B cell (primary cell): ENCODE measurements around the gene ADGRL4. TPM values are rescaled to one million over a fixed set of nuclear protein-coding genes. Genes with fewer than 3 reads are reported as not detected.

Experiments
- ATAC-seq: fragments of 200-7000 bp; cut with Tn5 transposase; one replicate; pipeline ENCODE4 v1.10.0; 2021; ENCODE audit warnings: low read depth, mild to moderate bottlenecking, moderate number of reproducible peaks, moderate library complexity
- CTCF ChIA-PET: fragments of 350-600 bp; sonication (Branson Sonifier 250); formaldehyde crosslinking; loops from one replicate; lab custom pipeline; 2021; ENCODE audit warnings: antibody characterized with exemption, inconsistent platforms; lab: Charles Lee
- POLR2A ChIA-PET: fragments of 350-600 bp; sonication (Branson Sonifier 250); formaldehyde crosslinking; loops from one replicate; lab custom pipeline; 2021; ENCODE audit warnings: antibody characterized with exemption; lab: Charles Lee
- DNase-seq: peaks from one replicate; pipeline ENCODE4 v3.0.0; 2013
- H2AFZ ChIP-seq: 2 replicates; pipeline ENCODE4 v1.6.1; 2012; ENCODE audit warnings: mild to moderate bottlenecking, low read depth, low read length; ENCODE audit not compliant: insufficient read depth, poor library complexity, severe bottlenecking
- H3K27ac ChIP-seq, 2 donors: 1 replicate in 1 of 2; 2 replicates in 1 of 2; pipeline ENCODE4 v1.5.1; 2012 to 2013; ENCODE audit warnings: low read length in 2 of 2, mild to moderate bottlenecking in 2 of 2, moderate library complexity in 1 of 2
- H3K27me3 ChIP-seq, 4 experiments: fragments of 200-600 bp in 1 of 4; sonication (generic) in 1 of 4; replicated peaks in 1 of 4; 1 replicate in 2 of 4; 2 replicates in 2 of 4; pipeline versions ENCODE4 v1.6.1 to v1.7.0; 2013 to 2016; ENCODE audit warnings: low read length in 3 of 4, mild to moderate bottlenecking in 2 of 4, mixed read lengths in 1 of 4, moderate library complexity in 1 of 4; ENCODE audit not compliant: insufficient read depth in 4 of 4, control insufficient read depth in 3 of 4; ENCODE audit errors: control extremely low read depth in 1 of 4
- H3K36me3 ChIP-seq, 2 experiments: replicated peaks in 1 of 2; 1 replicate in 1 of 2; 2 replicates in 1 of 2; pipeline versions ENCODE4 v1.6.1 to v1.7.1; 2013; ENCODE audit warnings: low read length in 1 of 2; ENCODE audit not compliant: insufficient read depth in 2 of 2, control insufficient read depth in 1 of 2; ENCODE audit errors: control extremely low read depth in 1 of 2, extremely low read depth in 1 of 2
- H3K4me1 ChIP-seq, 2 donors: fragments of 200-600 bp in 1 of 2; sonication (generic) in 1 of 2; 1 replicate in 1 of 2; 2 replicates in 1 of 2; pipeline versions ENCODE4 v1.5.1 to v1.6.1; 2013 to 2017; ENCODE audit warnings: low read length in 2 of 2; ENCODE audit not compliant: control insufficient read depth in 2 of 2, insufficient read depth in 2 of 2
- H3K4me2 ChIP-seq: replicated peaks from 2 replicates; pipeline ENCODE3; 2012; ENCODE audit warnings: mild to moderate bottlenecking, low read depth, low read length; ENCODE audit not compliant: poor library complexity, severe bottlenecking
- H3K4me3 ChIP-seq, 5 experiments: fragments of 200-600 bp in 1 of 5; sonication (generic) in 1 of 5; 1 replicate in 3 of 5; 2 replicates in 2 of 5; pipeline versions ENCODE4 v1.5.1 to v1.7.0; 2011 to 2016; ENCODE audit warnings: low read length in 4 of 5, mild to moderate bottlenecking in 4 of 5, low read depth in 2 of 5, control low read depth in 1 of 5, moderate library complexity in 1 of 5; ENCODE audit not compliant: insufficient read depth in 1 of 5; ENCODE audit errors: control extremely low read depth in 1 of 5, extremely low read depth in 1 of 5
- H3K79me2 ChIP-seq: fragments of 200-600 bp; sonication (generic); one replicate; pipeline ENCODE4 v1.6.0; 2016; ENCODE audit warnings: low read length; ENCODE audit not compliant: control insufficient read depth, insufficient read depth
- H3K9ac ChIP-seq: fragments of 200-600 bp; sonication (generic); 2 replicates; pipeline ENCODE4 v1.6.1; 2017; ENCODE audit warnings: mild to moderate bottlenecking, low read length, moderate library complexity
- H3K9me3 ChIP-seq, 3 donors: one replicate each; pipeline versions ENCODE4 v1.6.1 to v1.7.1; 2013; ENCODE audit warnings: low read length in 2 of 3; ENCODE audit not compliant: control insufficient read depth in 2 of 3, insufficient read depth in 1 of 3; ENCODE audit errors: control extremely low read depth in 1 of 3
- H4K20me1 ChIP-seq: 2 replicates; pipeline ENCODE4 v1.6.0; 2012; ENCODE audit warnings: mild to moderate bottlenecking, low read length; ENCODE audit not compliant: insufficient read depth, control insufficient read depth, poor library complexity, severe bottlenecking
- H3K27ac Mint-ChIP-seq: one replicate; pipeline ENCODE4 v1.8.0; 2021; ENCODE audit warnings: mixed read lengths
- H3K27me3 Mint-ChIP-seq: one replicate; pipeline ENCODE4 v1.8.0; 2021; ENCODE audit warnings: mixed read lengths
- H3K4me1 Mint-ChIP-seq: one replicate; pipeline ENCODE4 v1.8.0; 2021; ENCODE audit warnings: mixed read lengths
- H3K4me3 Mint-ChIP-seq: one replicate; pipeline ENCODE4 v1.8.0; 2021; ENCODE audit warnings: mixed read lengths
- H3K9me3 Mint-ChIP-seq: one replicate; pipeline ENCODE4 v1.8.0; 2022; ENCODE audit warnings: mixed read lengths; ENCODE audit not compliant: insufficient read depth
- EZH2 ChIP-seq: IDR thresholded peaks from 2 replicates; pipeline ENCODE4 v1.6.1; 2012; ENCODE audit warnings: borderline replicate concordance, low read depth, mild to moderate bottlenecking, moderate library complexity, low read length; ENCODE audit not compliant: insufficient read depth, poor library complexity, severe bottlenecking
- WGBS: methylation state at CpG from one replicate; pipeline ENCODE4 v1.1.5; 2013; ENCODE audit warnings: missing lambda C conversion rate; ENCODE audit not compliant: insufficient coverage; 5-methylcytosine and 5-hydroxymethylcytosine counted together
- intact Hi-C: fragments of 100-400 bp; cut with micrococcal nuclease; formaldehyde crosslinking; loops from one replicate; pipeline ENCODE4 v1.10.0; 2022
- polyA plus RNA-seq: library from polyadenylated mRNA; depleted of rRNA; stranded (reverse); fragments of >200 nt; gene quantifications from 2 replicates; pipeline ENCODE4 v1.2.3, GENCODE V29; 2012
- total RNA-seq, 2 donors: library from RNA; stranded (reverse); fragments of 120-200 nt in 1 of 2; gene quantifications; 1 replicate in 1 of 2; 2 replicates in 1 of 2; pipeline versions ENCODE4 v1.2.3 to v1.2.4, GENCODE V29; 2013 to 2022
- TF ChIP-seq, protein P1 (sequence below): fragments of 200-600 bp; IDR thresholded peaks from one replicate; pipeline ENCODE4 v1.8.0; 2022; ENCODE audit warnings: antibody characterized with exemption, mild to moderate bottlenecking

ADGRL4 gene
- total and polyA plus RNA-seq, 2 donors (not counting 1 experiment from before 2014, with no cell fraction given) = not detected

DNA sequence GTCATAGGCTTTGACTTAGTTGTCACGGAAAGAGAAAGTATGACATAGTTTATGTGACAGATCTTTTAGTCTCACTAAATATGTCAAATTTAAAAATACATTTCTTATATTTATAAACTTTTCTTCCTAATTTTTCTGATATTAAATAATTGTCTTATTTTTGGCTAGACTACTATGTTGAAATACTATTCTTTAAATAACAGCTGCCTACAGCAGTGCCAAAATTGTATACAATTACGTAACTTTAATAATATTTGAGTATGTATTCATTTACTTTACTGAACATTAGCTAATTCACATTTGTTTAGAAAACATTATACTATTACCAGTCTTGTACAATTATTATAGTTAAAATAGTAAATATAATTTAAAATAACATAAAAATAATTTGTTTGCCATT, 137.4 kb downstream of the ADGRL4 start:
- no peaks in the 10 kb centered on the region for H4K20me1 ChIP-seq
- no peak overlapping the region for H2AFZ ChIP-seq
- H3K36me3 ChIP-seq = no peaks in the 10 kb centered on the region
- H3K27ac ChIP-seq = no peak overlapping the region
- WGBS = no CpG with 5 or more reads among the region's 2 CpGs
- no peaks in the 10 kb centered on the region for H3K4me1 ChIP-seq
- Mint-ChIP-seq H3K27ac (no peak overlapping the region), H3K4me1 (no peaks in the 10 kb centered on the region), H3K4me3 (no peak overlapping the region), H3K9me3 (no peaks in the 10 kb centered on the region), H3K27me3 (no peaks in the 10 kb centered on the region)
- no peak overlapping the region for H3K9ac ChIP-seq
- intact Hi-C loops = no loop called here
- no peaks in the 10 kb centered on the region for H3K79me2 ChIP-seq
- ATAC-seq (no peak), DNase-seq (no peak)
- TF ChIP-seq EZH2 = no peak
- TF ChIP-seq, protein P1, sequence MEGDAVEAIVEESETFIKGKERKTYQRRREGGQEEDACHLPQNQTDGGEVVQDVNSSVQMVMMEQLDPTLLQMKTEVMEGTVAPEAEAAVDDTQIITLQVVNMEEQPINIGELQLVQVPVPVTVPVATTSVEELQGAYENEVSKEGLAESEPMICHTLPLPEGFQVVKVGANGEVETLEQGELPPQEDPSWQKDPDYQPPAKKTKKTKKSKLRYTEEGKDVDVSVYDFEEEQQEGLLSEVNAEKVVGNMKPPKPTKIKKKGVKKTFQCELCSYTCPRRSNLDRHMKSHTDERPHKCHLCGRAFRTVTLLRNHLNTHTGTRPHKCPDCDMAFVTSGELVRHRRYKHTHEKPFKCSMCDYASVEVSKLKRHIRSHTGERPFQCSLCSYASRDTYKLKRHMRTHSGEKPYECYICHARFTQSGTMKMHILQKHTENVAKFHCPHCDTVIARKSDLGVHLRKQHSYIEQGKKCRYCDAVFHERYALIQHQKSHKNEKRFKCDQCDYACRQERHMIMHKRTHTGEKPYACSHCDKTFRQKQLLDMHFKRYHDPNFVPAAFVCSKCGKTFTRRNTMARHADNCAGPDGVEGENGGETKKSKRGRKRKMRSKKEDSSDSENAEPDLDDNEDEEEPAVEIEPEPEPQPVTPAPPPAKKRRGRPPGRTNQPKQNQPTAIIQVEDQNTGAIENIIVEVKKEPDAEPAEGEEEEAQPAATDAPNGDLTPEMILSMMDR = no peak
- POLR2A ChIA-PET = no interaction called here
- H3K27me3 ChIP-seq = no peaks in the 10 kb centered on the region
- H3K9me3 ChIP-seq = no peaks in the 10 kb centered on the region
- CTCF ChIA-PET = no interaction called here
- no peak overlapping the region for H3K4me2 ChIP-seq
- no peak overlapping the region for H3K4me3 ChIP-seq

DNA sequence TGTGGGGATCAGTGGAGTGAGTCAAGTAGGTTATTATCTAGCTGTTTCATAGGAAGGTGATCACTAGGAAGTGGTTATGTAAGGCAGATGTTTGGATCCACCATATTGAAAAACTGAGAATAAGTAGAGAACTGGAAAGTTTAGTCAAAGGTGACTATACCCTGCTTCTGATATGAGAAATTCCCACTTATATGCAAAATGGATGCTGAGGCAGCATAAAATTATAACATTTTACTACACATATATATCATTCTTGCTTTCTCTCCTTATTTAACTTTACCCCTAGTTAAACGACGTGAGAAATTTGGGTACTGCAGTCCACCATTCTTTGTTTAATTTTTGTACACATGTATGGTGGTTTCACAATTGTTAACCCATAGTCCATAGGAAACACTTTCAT, 142.4 kb downstream of the ADGRL4 start:
- CTCF ChIA-PET = no interaction called here
- no CpG with 5 or more reads among the region's 2 CpGs for WGBS
- TF ChIP-seq EZH2 = no peak
- TF ChIP-seq, protein P1 = no peak

More for the DNA sequence above, 142.4 kb downstream of the ADGRL4 start:
- no peak for ATAC-seq
- no peak overlapping the region for H3K4me2 ChIP-seq
- H4K20me1 ChIP-seq = no peaks in the 10 kb centered on the region
- no peak overlapping the region for H3K27ac ChIP-seq
- H3K4me3 ChIP-seq = no peak overlapping the region
- H3K27me3 Mint-ChIP-seq = no peaks in the 10 kb centered on the region
- H3K79me2 ChIP-seq = no peaks in the 10 kb centered on the region
- no peak overlapping the region for H3K9ac ChIP-seq
- POLR2A ChIA-PET = no interaction called here
- intact Hi-C loops = no loop called here
- H3K27me3 ChIP-seq = no peaks in the 10 kb centered on the region
- no peak for DNase-seq
- no peaks in the 10 kb centered on the region for H3K4me1 Mint-ChIP-seq
- H3K9me3 ChIP-seq = no peaks in the 10 kb centered on the region
- no peak overlapping the region for H2AFZ ChIP-seq
- no peaks in the 10 kb centered on the region for H3K4me1 ChIP-seq
- no peak overlapping the region for H3K27ac Mint-ChIP-seq
- no peaks in the 10 kb centered on the region for H3K9me3 Mint-ChIP-seq
- H3K36me3 ChIP-seq = no peaks in the 10 kb centered on the region
- no peak overlapping the region for H3K4me3 Mint-ChIP-seq
